Fibroblast of upper back skin (primary cell): ENCODE results near the gene ASB7.
A peak's percentile ranks its signal among the peaks of the same experiment; 100 is the strongest.

Experiments used
- DNase-seq: peaks from one replicate; pipeline ENCODE4 v3.0.0-alpha.2; 2013

ASB7 gene

DNA sequence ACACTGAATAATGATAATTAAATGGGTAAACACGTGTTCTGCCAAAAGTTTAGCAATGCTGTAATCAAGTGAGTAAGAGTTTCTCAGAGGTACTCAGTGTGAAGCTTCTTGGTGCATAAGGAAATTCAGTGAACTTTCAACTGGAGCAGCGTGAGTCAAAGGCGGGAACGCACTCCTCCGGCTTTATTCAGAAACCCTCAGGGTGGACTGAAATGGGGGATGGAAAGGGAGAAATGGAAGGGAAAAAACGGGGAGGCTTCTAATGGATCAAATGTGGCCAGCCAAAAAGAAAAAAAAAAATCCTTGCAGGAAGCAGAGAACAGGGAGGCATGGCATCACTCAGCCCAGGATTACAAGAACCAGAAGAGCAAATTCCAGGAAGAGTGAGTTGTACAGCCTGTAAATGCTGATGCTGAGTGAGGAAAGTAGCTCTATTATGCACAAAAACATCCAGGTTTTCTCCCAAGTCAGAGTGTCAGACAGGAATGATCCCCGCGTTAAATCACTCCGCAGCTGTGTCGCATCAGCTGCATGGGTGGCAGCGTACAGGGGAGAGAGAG is 85.3 kb downstream of the ASB7 start:
- peak; percentile 92 for DNase-seq

DNA sequence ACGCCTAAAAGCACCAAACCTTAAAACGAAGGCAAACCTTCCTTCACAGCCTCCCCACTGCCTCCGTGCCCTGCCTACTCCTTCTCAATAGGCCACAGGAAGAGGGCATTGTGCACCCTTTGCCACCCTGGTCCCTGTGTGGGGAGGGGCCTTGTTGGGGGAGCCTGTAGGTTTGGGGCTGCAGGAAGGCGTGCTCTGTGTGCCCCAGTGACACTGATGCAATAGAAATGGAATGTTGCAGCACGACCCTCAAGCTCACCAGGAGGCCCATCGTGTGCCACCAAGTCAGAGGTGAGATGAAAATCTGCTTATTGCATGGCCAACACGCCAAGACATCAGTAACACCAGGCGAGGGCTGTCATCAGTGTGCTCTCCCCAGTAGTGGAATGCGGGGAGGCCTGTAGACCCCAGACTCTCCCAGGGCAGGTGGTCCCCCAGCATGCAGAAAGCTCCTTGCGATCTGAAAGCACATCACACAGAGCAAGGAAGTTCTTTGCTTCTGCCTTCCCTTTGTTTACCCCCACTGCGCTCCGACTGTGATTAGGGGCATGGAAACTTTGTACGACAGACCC is 86.2 kb downstream of the ASB7 start:
- DNase-seq, result no peak

DNA sequence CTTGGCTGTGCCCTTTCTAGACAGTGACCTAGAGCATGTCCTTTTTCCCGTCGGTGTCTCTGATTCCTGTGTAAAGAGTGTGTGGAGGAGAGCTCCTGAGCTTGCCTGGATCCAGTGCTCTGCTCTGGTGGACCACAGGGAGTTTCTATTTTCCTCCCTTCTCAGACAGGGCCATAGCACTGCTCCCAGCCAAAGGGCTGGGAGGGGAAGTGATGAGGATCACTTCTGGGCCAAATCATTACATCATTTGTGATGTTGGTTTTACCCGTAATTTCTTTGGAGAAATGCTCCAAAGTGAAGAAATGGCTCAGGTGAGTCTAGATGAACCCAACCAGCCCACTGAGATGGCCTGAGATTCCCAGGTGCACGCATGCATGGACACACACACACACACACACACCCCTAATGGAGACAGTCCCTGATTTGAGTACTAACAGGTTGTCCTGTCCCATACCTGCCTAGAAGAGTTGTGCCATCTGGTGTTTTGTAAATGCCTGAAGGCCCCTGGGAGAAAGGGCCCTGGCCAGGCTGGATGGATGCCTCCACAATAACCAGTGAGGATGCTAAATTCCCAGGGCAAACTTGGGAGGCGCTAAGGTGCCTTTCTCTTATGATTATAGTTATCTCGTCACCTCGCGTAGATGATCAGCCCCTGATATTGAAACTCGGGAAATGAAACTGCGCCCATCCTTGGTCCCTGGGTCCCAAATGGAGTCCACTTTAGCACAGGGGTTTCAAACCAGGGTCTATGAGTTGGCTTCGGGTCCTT is 86.9 kb downstream of the ASB7 start:
- DNase-seq, result no peak

DNA sequence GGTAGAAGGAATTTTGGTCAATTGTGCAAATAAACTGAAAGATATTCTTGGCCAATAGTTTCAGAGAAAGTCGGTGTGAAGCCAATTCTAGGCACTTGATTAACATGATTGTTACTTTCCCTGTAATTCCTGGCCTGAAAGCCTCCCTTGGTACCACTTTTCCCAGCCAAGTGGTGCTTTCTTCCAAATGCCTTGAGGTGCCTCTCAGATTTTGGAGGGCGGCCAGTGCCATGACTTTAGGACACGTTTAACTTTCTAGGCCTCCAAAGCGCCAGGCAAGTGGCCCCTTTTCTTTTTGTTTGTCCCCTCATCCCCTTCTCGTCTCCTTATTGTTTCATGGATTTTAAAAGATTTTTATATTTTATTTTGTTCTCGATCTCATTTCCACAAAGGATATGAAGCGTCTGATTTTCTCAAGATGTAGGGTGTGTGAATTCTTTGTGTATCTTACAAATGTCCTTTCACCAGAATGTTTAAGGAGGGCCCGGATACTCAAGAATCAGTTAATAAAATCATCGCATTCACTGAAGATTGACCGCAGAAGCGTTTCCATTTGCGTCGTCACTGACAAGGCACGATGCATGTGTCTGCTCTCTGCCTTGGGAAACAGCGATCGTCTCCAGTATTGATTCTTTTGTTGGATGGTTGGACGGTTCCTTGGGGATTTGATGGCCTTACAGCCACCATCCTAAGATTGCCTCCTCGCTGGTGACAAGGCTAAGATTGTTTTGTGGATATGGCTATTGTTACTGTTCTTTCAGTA is 87.8 kb downstream of the ASB7 start:
- DNase-seq, result no peak

DNA sequence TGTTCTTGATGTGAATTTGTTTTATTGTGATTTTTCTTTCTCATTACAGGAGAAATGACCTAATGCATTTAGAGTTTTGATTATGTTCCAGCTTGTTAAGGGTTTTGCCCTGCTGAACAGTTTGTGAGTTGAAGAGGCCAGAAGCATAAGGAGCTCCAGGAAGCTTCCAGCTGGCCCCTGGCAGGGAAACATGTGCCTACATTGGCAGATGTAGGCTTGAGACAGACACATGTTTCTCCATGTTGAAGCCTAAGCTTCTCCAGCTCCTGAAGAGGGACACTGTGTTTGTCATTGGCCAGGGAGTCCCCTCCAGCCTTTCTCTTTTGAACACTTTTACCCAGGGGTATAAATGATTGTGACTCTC is 88.4 kb downstream of the ASB7 start:
- DNase-seq, result no peak

DNA sequence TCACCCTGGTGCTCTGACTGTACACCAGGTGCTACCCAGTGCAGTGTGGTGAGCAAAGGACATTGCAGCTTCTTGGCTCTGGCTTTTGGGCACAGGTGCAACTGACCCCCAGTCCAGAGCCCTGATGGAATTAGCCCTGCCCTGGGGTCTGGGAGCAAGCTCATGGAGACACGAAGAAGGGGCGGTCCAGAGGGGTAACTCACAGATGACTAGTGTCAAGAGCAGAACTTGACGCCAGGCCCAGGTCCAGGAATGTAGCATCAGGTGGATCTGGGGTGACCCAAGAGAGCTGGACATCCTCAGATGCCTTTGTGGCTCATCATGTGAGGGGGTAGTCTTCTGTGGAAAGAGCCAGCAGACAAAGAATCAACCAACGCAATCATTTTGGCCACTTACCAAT is 88.9 kb downstream of the ASB7 start:
- DNase-seq, result no peak

DNA sequence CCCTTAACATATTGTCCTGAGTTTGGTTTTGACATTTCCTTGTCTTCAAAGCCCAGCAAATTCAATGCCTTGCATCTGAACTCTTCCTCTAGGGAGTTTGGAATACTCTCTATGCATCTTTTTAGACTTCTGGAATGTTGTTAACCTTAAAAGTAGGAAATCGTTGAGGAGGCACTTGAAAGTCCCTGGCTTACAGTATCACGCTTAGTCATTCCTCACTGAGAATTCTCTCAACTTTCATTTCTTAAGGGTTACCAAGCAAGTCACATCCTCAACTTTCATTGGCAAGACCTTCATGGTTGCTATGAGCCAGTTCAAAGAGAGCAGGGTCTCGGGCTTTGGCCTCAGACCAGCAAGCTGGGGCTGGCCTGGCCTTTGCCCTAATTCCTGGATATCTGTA is 89.9 kb downstream of the ASB7 start:
- DNase-seq, result peak; percentile 70

DNA sequence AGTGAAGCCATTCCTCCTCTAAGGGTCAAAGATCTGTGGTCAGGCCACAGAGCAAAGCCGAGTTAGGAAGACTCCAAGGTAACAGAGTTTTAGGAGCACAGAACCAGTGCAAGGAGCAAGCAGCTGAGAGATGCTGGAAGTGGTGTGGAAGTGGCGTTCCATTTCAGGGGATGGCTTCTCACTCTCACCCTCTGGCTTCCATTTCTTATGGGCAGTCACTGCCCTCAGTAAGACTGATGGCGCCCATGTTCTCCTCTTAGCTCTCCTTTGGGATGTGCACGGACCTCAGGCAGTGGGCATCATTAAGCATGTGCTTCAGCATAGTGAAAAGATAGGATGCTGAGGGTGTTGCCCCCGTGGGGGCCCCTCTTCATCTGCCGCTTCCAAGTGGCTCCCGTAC is 90.3 kb downstream of the ASB7 start:
- no peak for DNase-seq

DNA sequence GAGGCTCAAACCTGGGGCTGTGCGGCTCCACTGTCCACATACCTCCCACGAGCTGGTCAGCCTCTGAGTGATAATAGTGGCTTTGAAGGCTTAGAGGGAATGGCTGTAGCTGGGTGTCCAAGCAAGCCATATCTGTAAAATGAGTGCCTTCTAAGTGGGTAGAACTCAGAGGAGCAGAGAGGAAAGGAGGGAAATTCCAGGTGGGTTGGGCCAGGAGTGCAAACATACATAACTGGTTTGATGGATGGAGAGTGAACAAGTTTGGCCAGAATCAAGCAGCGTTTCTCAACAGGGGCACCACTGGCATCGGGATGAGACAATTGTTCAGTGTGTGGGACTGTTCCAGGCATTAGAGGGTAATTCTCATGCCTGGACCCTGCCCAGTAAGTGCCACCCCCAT is 91.1 kb downstream of the ASB7 start:
- no peak for DNase-seq

DNA sequence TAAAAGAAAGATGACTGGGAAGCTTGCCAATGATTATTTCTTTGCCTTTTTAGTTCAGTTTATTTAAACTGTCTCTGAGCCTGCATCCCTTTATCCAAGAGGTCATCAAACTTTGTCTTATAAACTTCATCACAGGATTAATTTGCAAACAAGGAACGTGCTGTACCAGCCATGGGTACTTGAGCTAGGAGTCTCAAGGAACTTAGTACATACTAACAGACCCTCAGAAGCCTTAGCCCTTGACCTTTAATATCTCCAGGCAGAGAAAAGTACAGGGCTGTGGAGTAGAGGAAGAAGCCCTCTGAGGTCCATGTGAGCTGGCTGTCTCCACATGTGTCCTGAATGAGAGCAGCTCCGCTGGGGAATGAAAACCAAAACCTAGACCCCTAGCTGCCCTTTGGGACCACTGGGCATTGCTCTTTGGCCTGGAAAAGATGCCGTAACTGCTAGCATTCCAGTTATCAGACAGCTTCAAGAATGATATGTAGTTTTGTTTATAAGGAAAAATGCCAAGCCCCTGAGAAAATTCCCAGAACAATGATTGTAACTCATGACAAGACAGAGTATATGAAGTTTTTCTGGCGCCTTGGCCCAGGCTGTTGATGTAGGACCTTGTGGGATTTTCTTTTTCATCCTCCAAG is 92.1 kb downstream of the ASB7 start:
- peak; percentile 78 for DNase-seq

DNA sequence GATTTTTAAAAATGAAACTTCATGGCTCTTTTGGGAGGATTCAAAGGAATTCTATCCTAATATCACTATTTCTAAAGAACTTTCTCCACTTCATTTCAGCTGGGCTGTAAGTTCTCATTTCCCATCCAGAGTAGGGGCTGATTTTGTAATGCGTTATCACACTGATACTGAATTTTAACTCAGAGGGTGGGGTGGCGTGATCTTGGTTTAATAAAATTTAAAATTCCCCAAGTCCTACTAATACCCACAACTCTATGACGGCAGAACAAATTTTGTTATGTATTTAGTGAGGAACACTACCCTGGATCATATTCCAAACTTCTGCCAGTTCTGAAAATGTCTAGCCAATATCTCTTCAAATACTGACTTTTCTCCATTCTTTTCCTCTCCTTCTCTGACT is 92.7 kb downstream of the ASB7 start:
- no peak for DNase-seq

DNA sequence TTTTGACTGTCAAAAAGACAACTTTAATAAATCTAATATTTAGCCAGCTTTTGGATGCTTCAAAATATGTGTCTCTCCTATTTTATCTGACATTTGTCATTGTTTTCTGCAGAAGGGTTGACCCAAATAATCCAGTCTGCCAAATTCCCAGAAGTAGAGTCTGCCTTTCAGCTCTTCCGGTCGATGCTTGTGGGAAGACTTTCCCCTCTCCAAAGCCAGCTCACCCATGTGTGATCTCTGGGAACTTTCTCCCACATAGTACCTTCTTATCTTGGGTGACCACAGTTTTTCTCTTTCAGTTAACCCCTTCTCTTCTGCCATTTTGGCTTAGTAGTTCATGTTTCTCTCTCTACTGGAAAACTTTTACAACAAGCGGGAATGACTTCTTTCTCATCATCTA is 94.1 kb downstream of the ASB7 start:
- no peak for DNase-seq
